Mucosa of descending colon (tissue), 3 donors: ENCODE results near the gene PANK4. TPM values are rescaled to one million over a fixed set of nuclear protein-coding genes. Genes with fewer than 3 reads are reported as not detected.

Experiments used
- ATAC-seq: fragments of 200-7000 bp; cut with Tn5 transposase; one replicate; pipeline ENCODE4 v1.9.1; 2020; ENCODE audit warnings: mild to moderate bottlenecking, moderate library complexity
- DNase-seq, 3 donors: peaks; one replicate each; pipeline ENCODE4 v3.0.0-alpha.2; 2020
- H3K36me3 ChIP-seq: fragments of 200-600 bp; one replicate; pipeline ENCODE4 v1.8.0; 2021; ENCODE audit warnings: low read depth, mild to moderate bottlenecking
- H3K4me1 ChIP-seq: fragments of 200-600 bp; one replicate; pipeline ENCODE4 v1.8.0; 2021; ENCODE audit warnings: low read depth, mild to moderate bottlenecking
- H3K4me3 ChIP-seq: fragments of 200-600 bp; one replicate; pipeline ENCODE4 v1.8.0; 2021; ENCODE audit warnings: mild to moderate bottlenecking
- H3K9me3 ChIP-seq: fragments of 200-600 bp; one replicate; pipeline ENCODE4 v1.8.0; 2021; ENCODE audit warnings: mild to moderate bottlenecking
- CTCF ChIP-seq: fragments of 200-600 bp; IDR thresholded peaks from one replicate; pipeline ENCODE4 v1.8.0; 2022; ENCODE audit warnings: antibody characterized with exemption, mild to moderate bottlenecking
- intact Hi-C, 2 donors: fragments of 100-400 bp; cut with DNase I in 1 of 2; cut with micrococcal nuclease in 1 of 2; formaldehyde crosslinking; loops; one replicate each; pipeline versions ENCODE4 v1.11.0 to v1.11.1; 2022; cut with DNase I, micrococcal nuclease
- total RNA-seq, 3 donors: library from RNA; stranded (reverse); fragmentation: NEBNext Ultra II Directional in 2 of 3; extraction: Animal tissue kit (Norgen Biotek cat#: 25700) in 2 of 3; gene quantifications; one replicate each; pipeline versions ENCODE4 v1.2.1 to v1.2.4, GENCODE V29; 2021 to 2023
- donor health status: DM: no; HTN: no; CAD: no; lungs with moderate emphysema.
- donor health status: DM: no; HTN: no; CAD: no.
- donor health status: DM: no; HTN: yes; CAD: no.

Gene PANK4
- total RNA-seq, 3 donors from 2014 or later: 28.1 to 51.6 (median 44.7) TPM

- no peak for ATAC-seq
- no peak for DNase-seq
- H3K9me3 ChIP-seq: no peaks in the 10 kb centered on the region
- H3K4me1 ChIP-seq: peaks cover 16% of the 10 kb centered on the region
- intact Hi-C loops: no loop called here
- peaks cover 21% of the 10 kb centered on the region for H3K36me3 ChIP-seq
- H3K4me3 ChIP-seq: no peak overlapping the region
- TF ChIP-seq CTCF: no peak
These were observed 5.6 kb downstream of the PANK4 start for GRCh38 chr1:2520806-2521205.

- Histone ChIP-seq H3K4me1 (peaks cover 13% of the 10 kb centered on the region), H3K36me3 (peaks cover 21% of the 10 kb centered on the region), H3K4me3 (no peak overlapping the region), H3K9me3 (no peaks in the 10 kb centered on the region)
- no peak for TF ChIP-seq CTCF
- DNase-seq (no peak), ATAC-seq (no peak)
- intact Hi-C loops: no loop called here
These were observed 6.2 kb downstream of the PANK4 start for GRCh38 chr1:2520206-2520605.

GRCh38 chr1:2519729-2520128, 6.7 kb downstream of the PANK4 start:
- no peaks in the 10 kb centered on the region for H3K9me3 ChIP-seq
- intact Hi-C loops: no loop called here
- ATAC-seq (no peak), DNase-seq (no peak)
- H3K4me1 ChIP-seq: peaks cover 8% of the 10 kb centered on the region
- TF ChIP-seq CTCF: no peak
- no peak overlapping the region for H3K4me3 ChIP-seq
- peaks cover 21% of the 10 kb centered on the region for H3K36me3 ChIP-seq

- H3K36me3 ChIP-seq: peaks cover 21% of the 10 kb centered on the region
- intact Hi-C loops: no loop called here
- no peak for ATAC-seq
These were observed 7.2 kb downstream of the PANK4 start for GRCh38 chr1:2519029-2519685.

GRCh38 chr1:2518528-2518927, 7.9 kb downstream of the PANK4 start:
- ATAC-seq (no peak), DNase-seq (no peak)
- H3K9me3 ChIP-seq: no peaks in the 10 kb centered on the region
- no peak overlapping the region for H3K4me3 ChIP-seq
- intact Hi-C loops: no loop called here
- no peak for TF ChIP-seq CTCF
- no peaks in the 10 kb centered on the region for H3K4me1 ChIP-seq
- H3K36me3 ChIP-seq: peaks cover 21% of the 10 kb centered on the region

More at GRCh38 chr1:2519029-2519685, 7.2 kb downstream of the PANK4 start:
- Histone ChIP-seq H3K9me3 (no peaks in the 10 kb centered on the region), H3K4me1 (peaks cover 3% of the 10 kb centered on the region), H3K4me3 (no peak overlapping the region)
- no peak for DNase-seq
- TF ChIP-seq CTCF: no peak

- intact Hi-C loops: no loop called here
- Histone ChIP-seq H3K36me3 (peaks cover 21% of the 10 kb centered on the region), H3K4me1 (no peaks in the 10 kb centered on the region), H3K9me3 (no peaks in the 10 kb centered on the region), H3K4me3 (no peak overlapping the region)
- ATAC-seq (no peak), DNase-seq (no peak)
- TF ChIP-seq CTCF: no peak
These were observed 8.4 kb downstream of the PANK4 start for GRCh38 chr1:2517966-2518365.
